Neural cell (in vitro differentiated cells): Measurements from ENCODE around the gene MARS1. TPM values are rescaled to one million over a fixed set of nuclear protein-coding genes. Genes with fewer than 3 reads are reported as not detected.
"Not testable (repeated sequence)": the region's sequence is repeated elsewhere in the genome, so short reads cannot be mapped to it uniquely, and the experiment has no call there.

ENCODE experiments used
- H2AFZ ChIP-seq: fragments of 200-600, 300-800 bp; sonication (generic), shearing (Covaris generic); 2 replicates; pipeline ENCODE4 v1.6.0; 2014; ENCODE audit warnings: low read depth, mild to moderate bottlenecking, antibody characterized with exemption, low read length, moderate library complexity
- H3F3A ChIP-seq: fragments of 200-600 bp; shearing (Covaris generic); 2 replicates; pipeline ENCODE4 v1.6.1; 2016; ENCODE audit warnings: mild to moderate bottlenecking, moderate library complexity, mixed read lengths, antibody characterized with exemption, low read length; ENCODE audit not compliant: insufficient read depth, poor library complexity, severe bottlenecking
- H3K27ac ChIP-seq: fragments of 200-600, 300-800 bp; sonication (generic), shearing (Covaris generic); 2 replicates; pipeline ENCODE4 v1.5.1; 2014; ENCODE audit warnings: mild to moderate bottlenecking, low read length, moderate library complexity
- H3K27me3 ChIP-seq: fragments of 300-800, 200-600 bp; sonication (generic), shearing (Covaris generic); 2 replicates; pipeline ENCODE4 v1.6.0; 2014; ENCODE audit warnings: mild to moderate bottlenecking, low read depth, low read length, moderate library complexity; ENCODE audit not compliant: insufficient read depth
- H3K36me3 ChIP-seq: fragments of 300-800, 200-600 bp; sonication (generic), shearing (Covaris generic); 2 replicates; pipeline ENCODE4 v1.5.1; 2014; ENCODE audit warnings: mild to moderate bottlenecking, antibody characterized with exemption, low read length, moderate library complexity; ENCODE audit not compliant: insufficient read depth
- H3K4me2 ChIP-seq: fragments of 300-800, 200-600 bp; sonication (generic), shearing (Covaris generic); 2 replicates; pipeline ENCODE4 v1.6.0; 2014; ENCODE audit warnings: mild to moderate bottlenecking, low read length
- H3K4me3 ChIP-seq: fragments of 300-800, 200-600 bp; sonication (generic), shearing (Covaris generic); 2 replicates; pipeline ENCODE4 v1.5.1; 2014; ENCODE audit warnings: mild to moderate bottlenecking, low read length, moderate library complexity
- H3K79me2 ChIP-seq: fragments of 200-600 bp; shearing (Covaris generic); replicated peaks from 2 replicates; pipeline ENCODE4 v1.6.0; 2014; ENCODE audit warnings: mild to moderate bottlenecking, low read length, moderate library complexity; ENCODE audit not compliant: insufficient read depth
- H3K9ac ChIP-seq: fragments of 300-800, 200-600 bp; sonication (generic), shearing (Covaris generic); 2 replicates; pipeline ENCODE4 v1.6.1; 2016; ENCODE audit warnings: mild to moderate bottlenecking, low read length, mixed read lengths
- H3K9me2 ChIP-seq: fragments of 200-600 bp; shearing (Covaris generic); 2 replicates; pipeline ENCODE4 v1.6.1; 2016; ENCODE audit warnings: mild to moderate bottlenecking, low read length, mixed read lengths; ENCODE audit not compliant: insufficient read depth
- H3K9me3 ChIP-seq: fragments of 200-600, 300-800 bp; sonication (generic), shearing (Covaris generic); 2 replicates; pipeline ENCODE4 v1.6.1; 2016; ENCODE audit warnings: mild to moderate bottlenecking, mixed run types, low read length, moderate library complexity, mixed read lengths
- H4K20me1 ChIP-seq: fragments of 200-600 bp; shearing (Covaris generic); 2 replicates; pipeline ENCODE4 v1.6.1; 2016; ENCODE audit warnings: mild to moderate bottlenecking, mixed run types; ENCODE audit not compliant: insufficient read depth
- EP300 ChIP-seq: fragments of 450-650 bp; conservative IDR thresholded peaks from 2 replicates; pipeline ENCODE4 v1.6.1; 2014; ENCODE audit warnings: antibody characterized with exemption, mild to moderate bottlenecking, moderate library complexity; ENCODE audit not compliant: poor library complexity, severe bottlenecking
- EZH2 ChIP-seq: fragments of 200-600, 300-800 bp; shearing (Covaris generic), sonication (generic); IDR thresholded peaks from 2 replicates; pipeline ENCODE4 v1.6.1; 2014; ENCODE audit warnings: antibody characterized with exemption, low read length, borderline replicate concordance, mild to moderate bottlenecking; ENCODE audit not compliant: insufficient read depth, poor library complexity, severe bottlenecking
- MXI1 ChIP-seq: fragments of 450-650 bp; conservative IDR thresholded peaks from 2 replicates; pipeline ENCODE4 v1.6.1; 2014; ENCODE audit warnings: antibody characterized with exemption, mild to moderate bottlenecking; ENCODE audit not compliant: poor library complexity, severe bottlenecking
- POLR2AphosphoS5 ChIP-seq: IDR thresholded peaks from 2 replicates; pipeline ENCODE4 v1.6.1; 2012
- RAD21 ChIP-seq: fragments of 450-650 bp; conservative IDR thresholded peaks from 2 replicates; pipeline ENCODE4 v1.6.1; 2014; ENCODE audit warnings: antibody characterized with exemption, mild to moderate bottlenecking, moderate library complexity
- SMC3 ChIP-seq: fragments of 450-650 bp; conservative IDR thresholded peaks from 2 replicates; pipeline ENCODE4 v1.6.1; 2014; ENCODE audit warnings: antibody characterized with exemption, mild to moderate bottlenecking, moderate library complexity; ENCODE audit not compliant: poor library complexity
- TAF1 ChIP-seq: IDR thresholded peaks from 2 replicates; pipeline ENCODE4 v1.6.1; 2012; ENCODE audit warnings: low read depth
- polyA plus RNA-seq: library from polyadenylated mRNA; depleted of rRNA; stranded (reverse); fragments of >200 nt; gene quantifications from 2 replicates; pipeline ENCODE4 v1.2.3, GENCODE V29; 2014
- TF ChIP-seq, protein P1 (sequence below): IDR thresholded peaks from 2 replicates; pipeline ENCODE4 v1.6.1; 2012; ENCODE audit warnings: borderline replicate concordance
- TF ChIP-seq, protein P2 (sequence below): fragments of 450-650 bp; IDR thresholded peaks from 2 replicates; pipeline ENCODE4 v1.5.1; 2014; ENCODE audit warnings: antibody characterized with exemption, mild to moderate bottlenecking, moderate library complexity; ENCODE audit not compliant: poor library complexity, severe bottlenecking

The MARS1 gene
- polyA plus RNA-seq, 1 donor from 2014 or later, result 321 TPM

DNA sequence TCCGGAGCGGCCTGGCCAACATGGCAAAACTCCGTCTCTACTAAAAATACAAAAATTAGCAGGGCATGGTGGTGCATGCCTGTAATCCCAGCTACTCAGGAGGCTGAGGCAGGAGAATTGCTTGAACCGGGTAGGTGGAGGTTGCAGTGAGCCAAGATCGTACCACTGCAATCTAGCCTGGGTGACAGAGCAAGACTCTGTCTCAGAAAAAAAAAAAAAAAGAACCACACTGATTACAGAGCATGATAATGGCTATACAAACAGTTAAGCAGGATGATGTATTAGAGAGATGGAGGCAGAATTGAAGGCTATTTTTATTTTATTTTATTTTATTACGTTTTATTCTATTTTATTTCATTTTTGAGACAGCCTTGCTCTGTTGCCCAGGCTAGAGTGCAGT is 43.5 kb upstream of the MARS1 start:
- not testable (repeated sequence) for H3K4me3 ChIP-seq, H2AFZ ChIP-seq, H4K20me1 ChIP-seq, H3F3A ChIP-seq, H3K9ac ChIP-seq, H3K27ac ChIP-seq, H3K79me2 ChIP-seq, H3K4me2 ChIP-seq, H3K27me3 ChIP-seq, H3K9me3 ChIP-seq, H3K36me3 ChIP-seq, H3K9me2 ChIP-seq

DNA sequence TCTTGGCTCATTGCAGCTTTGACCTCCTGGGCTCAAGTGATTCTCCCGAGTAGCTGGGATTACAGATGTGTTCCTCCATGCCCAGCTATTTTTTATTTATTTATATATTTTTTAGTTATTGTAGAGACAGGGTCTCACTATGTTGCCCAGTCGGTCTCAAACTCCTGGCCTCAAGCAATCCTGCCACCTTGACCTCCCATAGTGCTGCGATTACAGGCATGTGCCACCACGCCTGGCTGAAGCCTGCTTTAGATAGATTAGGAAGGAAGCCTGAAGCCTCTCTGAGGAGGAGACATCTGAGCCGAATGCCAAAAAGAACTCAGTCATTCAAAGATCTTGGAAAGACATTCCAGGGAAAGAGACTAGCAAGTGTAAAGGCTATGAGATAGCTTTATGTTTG is 43.1 kb upstream of the MARS1 start:
- H2AFZ ChIP-seq, result no peak overlapping the region

DNA sequence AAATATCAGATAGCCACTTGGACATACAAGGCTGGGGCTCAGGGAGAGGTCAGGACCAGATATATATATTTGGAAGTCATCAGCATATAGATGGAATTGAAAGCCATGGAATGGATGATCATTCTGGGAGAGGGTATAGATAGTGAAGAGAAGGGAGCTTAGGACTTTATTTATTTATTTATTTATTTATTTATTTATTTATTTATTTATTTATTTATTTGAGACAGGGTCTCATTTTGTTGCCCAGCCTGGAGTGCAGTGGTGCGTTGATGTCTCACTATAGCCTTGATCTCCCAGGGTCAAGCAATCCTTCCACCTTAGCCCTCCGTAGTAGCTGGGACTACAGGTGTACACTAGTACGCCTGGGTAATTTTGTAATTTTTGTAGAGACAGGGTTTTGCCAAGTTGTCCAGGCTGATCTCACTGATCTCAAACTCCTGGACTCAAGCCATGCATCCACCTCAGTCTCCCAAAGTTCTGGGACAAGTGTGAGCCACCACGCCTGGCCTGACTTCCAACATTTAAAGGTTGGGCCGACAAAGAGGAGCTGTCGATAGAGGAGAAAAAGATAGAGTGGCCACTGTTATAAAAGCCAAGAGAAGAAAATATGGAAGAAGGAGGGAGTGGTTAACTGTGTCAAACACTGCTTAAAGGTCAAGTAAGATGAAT is 41.4 kb upstream of the MARS1 start:
- no peaks in the 10 kb centered on the region for H3F3A ChIP-seq

More for the DNA sequence above, 43.1 kb upstream of the MARS1 start:
- no peak overlapping the region for H3K4me2 ChIP-seq
- no peak for TF ChIP-seq EP300
- no peak for TF ChIP-seq TAF1
- no peak for TF ChIP-seq RAD21
- no peak for TF ChIP-seq POLR2AphosphoS5
- TF ChIP-seq SMC3, result no peak
- TF ChIP-seq MXI1, result no peak
- no peaks in the 10 kb centered on the region for H3K79me2 ChIP-seq
- no peak overlapping the region for H3K27ac ChIP-seq
- H3K36me3 ChIP-seq, result no peaks in the 10 kb centered on the region
- no peaks in the 10 kb centered on the region for H3K27me3 ChIP-seq
- no peaks in the 10 kb centered on the region for H3F3A ChIP-seq
- no peaks in the 10 kb centered on the region for H3K9me3 ChIP-seq
- no peaks in the 10 kb centered on the region for H4K20me1 ChIP-seq
- no peaks in the 10 kb centered on the region for H3K9me2 ChIP-seq
- no peak overlapping the region for H3K4me3 ChIP-seq
- H3K9ac ChIP-seq, result no peak overlapping the region

More for the DNA sequence above, 41.4 kb upstream of the MARS1 start:
- Histone ChIP-seq H3K27me3 (no peaks in the 10 kb centered on the region), H4K20me1 (no peaks in the 10 kb centered on the region), H3K4me3 (no peak overlapping the region), H3K79me2 (no peaks in the 10 kb centered on the region), H3K9me3 (no peaks in the 10 kb centered on the region), H2AFZ (no peak overlapping the region), H3K9me2 (no peaks in the 10 kb centered on the region), H3K9ac (no peak overlapping the region), H3K36me3 (no peaks in the 10 kb centered on the region), H3K27ac (no peak overlapping the region), H3K4me2 (no peak overlapping the region)
- TF ChIP-seq POLR2AphosphoS5 (no peak), MXI1 (no peak), SMC3 (no peak), EP300 (no peak), TAF1 (no peak), EZH2 (no peak), RAD21 (no peak)
- TF ChIP-seq, protein P1, sequence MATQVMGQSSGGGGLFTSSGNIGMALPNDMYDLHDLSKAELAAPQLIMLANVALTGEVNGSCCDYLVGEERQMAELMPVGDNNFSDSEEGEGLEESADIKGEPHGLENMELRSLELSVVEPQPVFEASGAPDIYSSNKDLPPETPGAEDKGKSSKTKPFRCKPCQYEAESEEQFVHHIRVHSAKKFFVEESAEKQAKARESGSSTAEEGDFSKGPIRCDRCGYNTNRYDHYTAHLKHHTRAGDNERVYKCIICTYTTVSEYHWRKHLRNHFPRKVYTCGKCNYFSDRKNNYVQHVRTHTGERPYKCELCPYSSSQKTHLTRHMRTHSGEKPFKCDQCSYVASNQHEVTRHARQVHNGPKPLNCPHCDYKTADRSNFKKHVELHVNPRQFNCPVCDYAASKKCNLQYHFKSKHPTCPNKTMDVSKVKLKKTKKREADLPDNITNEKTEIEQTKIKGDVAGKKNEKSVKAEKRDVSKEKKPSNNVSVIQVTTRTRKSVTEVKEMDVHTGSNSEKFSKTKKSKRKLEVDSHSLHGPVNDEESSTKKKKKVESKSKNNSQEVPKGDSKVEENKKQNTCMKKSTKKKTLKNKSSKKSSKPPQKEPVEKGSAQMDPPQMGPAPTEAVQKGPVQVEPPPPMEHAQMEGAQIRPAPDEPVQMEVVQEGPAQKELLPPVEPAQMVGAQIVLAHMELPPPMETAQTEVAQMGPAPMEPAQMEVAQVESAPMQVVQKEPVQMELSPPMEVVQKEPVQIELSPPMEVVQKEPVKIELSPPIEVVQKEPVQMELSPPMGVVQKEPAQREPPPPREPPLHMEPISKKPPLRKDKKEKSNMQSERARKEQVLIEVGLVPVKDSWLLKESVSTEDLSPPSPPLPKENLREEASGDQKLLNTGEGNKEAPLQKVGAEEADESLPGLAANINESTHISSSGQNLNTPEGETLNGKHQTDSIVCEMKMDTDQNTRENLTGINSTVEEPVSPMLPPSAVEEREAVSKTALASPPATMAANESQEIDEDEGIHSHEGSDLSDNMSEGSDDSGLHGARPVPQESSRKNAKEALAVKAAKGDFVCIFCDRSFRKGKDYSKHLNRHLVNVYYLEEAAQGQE, result no peak
- TF ChIP-seq, protein P2, sequence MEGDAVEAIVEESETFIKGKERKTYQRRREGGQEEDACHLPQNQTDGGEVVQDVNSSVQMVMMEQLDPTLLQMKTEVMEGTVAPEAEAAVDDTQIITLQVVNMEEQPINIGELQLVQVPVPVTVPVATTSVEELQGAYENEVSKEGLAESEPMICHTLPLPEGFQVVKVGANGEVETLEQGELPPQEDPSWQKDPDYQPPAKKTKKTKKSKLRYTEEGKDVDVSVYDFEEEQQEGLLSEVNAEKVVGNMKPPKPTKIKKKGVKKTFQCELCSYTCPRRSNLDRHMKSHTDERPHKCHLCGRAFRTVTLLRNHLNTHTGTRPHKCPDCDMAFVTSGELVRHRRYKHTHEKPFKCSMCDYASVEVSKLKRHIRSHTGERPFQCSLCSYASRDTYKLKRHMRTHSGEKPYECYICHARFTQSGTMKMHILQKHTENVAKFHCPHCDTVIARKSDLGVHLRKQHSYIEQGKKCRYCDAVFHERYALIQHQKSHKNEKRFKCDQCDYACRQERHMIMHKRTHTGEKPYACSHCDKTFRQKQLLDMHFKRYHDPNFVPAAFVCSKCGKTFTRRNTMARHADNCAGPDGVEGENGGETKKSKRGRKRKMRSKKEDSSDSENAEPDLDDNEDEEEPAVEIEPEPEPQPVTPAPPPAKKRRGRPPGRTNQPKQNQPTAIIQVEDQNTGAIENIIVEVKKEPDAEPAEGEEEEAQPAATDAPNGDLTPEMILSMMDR, result no peak
